ENCODE data around the gene MPC1L. TPM values are rescaled to one million over a fixed set of nuclear protein-coding genes. Genes with fewer than 3 reads are reported as not detected.

Gene MPC1L
- total and polyA plus RNA-seq, 2 experiments from 2014 or later, result not detected

- peaks cover 7% of the 10 kb centered on the region; the same call in 2 of the 3 replicates for H3K4me1 Mint-ChIP-seq
- no peak overlapping the region for H3K27ac Mint-ChIP-seq
- peaks cover 18% of the 10 kb centered on the region for H3K36me3 Mint-ChIP-seq (ENCODE audit: low read depth)
- no peak for DNase-seq (ENCODE audit: low spot score)
- no peaks in the 10 kb centered on the region for H3K9me2 ChIP-seq (ENCODE audit: insufficient read depth)
- peaks cover under 1% of the 10 kb centered on the region for H3K27me3 Mint-ChIP-seq (ENCODE audit: insufficient read depth, low read depth, poor library complexity)
- H3K4me3 Mint-ChIP-seq, result no peak overlapping the region
- no peaks in the 10 kb centered on the region for H4K20me1 ChIP-seq (replicated peaks; ENCODE audit: insufficient read depth)
- ATAC-seq, result no peak
- no peaks in the 10 kb centered on the region for H3F3A ChIP-seq (replicated peaks; ENCODE audit: low read depth)
- H3K4me1 ChIP-seq (ENCODE audit: insufficient read depth), result no peaks in the 10 kb centered on the region
- no peak overlapping the region for H3K27ac ChIP-seq (ENCODE audit: low read depth)
- no peak overlapping the region for H3K4me2 ChIP-seq
- TF ChIP-seq CREB1 (CRISPR knock-in tag; IDR thresholded peaks at IDR 0.05; ENCODE audit: low read depth), result no peak
- no peak for TF ChIP-seq EZH2 (IDR thresholded peaks at IDR 0.05; ENCODE audit: low read depth, unreplicated experiment)
- no peak for TF ChIP-seq ZNF114 (CRISPR knock-in tag; IDR thresholded peaks at IDR 0.05)
- TF ChIP-seq JUNB (IDR thresholded peaks at IDR 0.05; ENCODE audit: unreplicated experiment), result no peak
- TF ChIP-seq STAT1 (IDR thresholded peaks at IDR 0.05; ENCODE audit: unreplicated experiment), result no peak
- TF ChIP-seq, protein P1, sequence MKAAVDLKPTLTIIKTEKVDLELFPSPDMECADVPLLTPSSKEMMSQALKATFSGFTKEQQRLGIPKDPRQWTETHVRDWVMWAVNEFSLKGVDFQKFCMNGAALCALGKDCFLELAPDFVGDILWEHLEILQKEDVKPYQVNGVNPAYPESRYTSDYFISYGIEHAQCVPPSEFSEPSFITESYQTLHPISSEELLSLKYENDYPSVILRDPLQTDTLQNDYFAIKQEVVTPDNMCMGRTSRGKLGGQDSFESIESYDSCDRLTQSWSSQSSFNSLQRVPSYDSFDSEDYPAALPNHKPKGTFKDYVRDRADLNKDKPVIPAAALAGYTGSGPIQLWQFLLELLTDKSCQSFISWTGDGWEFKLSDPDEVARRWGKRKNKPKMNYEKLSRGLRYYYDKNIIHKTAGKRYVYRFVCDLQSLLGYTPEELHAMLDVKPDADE (IDR thresholded peaks at IDR 0.05), result no peak
- no peak for TF ChIP-seq EZH2phosphoT487 (IDR thresholded peaks at IDR 0.05; ENCODE audit: unreplicated experiment)
- TF ChIP-seq, protein P2, sequence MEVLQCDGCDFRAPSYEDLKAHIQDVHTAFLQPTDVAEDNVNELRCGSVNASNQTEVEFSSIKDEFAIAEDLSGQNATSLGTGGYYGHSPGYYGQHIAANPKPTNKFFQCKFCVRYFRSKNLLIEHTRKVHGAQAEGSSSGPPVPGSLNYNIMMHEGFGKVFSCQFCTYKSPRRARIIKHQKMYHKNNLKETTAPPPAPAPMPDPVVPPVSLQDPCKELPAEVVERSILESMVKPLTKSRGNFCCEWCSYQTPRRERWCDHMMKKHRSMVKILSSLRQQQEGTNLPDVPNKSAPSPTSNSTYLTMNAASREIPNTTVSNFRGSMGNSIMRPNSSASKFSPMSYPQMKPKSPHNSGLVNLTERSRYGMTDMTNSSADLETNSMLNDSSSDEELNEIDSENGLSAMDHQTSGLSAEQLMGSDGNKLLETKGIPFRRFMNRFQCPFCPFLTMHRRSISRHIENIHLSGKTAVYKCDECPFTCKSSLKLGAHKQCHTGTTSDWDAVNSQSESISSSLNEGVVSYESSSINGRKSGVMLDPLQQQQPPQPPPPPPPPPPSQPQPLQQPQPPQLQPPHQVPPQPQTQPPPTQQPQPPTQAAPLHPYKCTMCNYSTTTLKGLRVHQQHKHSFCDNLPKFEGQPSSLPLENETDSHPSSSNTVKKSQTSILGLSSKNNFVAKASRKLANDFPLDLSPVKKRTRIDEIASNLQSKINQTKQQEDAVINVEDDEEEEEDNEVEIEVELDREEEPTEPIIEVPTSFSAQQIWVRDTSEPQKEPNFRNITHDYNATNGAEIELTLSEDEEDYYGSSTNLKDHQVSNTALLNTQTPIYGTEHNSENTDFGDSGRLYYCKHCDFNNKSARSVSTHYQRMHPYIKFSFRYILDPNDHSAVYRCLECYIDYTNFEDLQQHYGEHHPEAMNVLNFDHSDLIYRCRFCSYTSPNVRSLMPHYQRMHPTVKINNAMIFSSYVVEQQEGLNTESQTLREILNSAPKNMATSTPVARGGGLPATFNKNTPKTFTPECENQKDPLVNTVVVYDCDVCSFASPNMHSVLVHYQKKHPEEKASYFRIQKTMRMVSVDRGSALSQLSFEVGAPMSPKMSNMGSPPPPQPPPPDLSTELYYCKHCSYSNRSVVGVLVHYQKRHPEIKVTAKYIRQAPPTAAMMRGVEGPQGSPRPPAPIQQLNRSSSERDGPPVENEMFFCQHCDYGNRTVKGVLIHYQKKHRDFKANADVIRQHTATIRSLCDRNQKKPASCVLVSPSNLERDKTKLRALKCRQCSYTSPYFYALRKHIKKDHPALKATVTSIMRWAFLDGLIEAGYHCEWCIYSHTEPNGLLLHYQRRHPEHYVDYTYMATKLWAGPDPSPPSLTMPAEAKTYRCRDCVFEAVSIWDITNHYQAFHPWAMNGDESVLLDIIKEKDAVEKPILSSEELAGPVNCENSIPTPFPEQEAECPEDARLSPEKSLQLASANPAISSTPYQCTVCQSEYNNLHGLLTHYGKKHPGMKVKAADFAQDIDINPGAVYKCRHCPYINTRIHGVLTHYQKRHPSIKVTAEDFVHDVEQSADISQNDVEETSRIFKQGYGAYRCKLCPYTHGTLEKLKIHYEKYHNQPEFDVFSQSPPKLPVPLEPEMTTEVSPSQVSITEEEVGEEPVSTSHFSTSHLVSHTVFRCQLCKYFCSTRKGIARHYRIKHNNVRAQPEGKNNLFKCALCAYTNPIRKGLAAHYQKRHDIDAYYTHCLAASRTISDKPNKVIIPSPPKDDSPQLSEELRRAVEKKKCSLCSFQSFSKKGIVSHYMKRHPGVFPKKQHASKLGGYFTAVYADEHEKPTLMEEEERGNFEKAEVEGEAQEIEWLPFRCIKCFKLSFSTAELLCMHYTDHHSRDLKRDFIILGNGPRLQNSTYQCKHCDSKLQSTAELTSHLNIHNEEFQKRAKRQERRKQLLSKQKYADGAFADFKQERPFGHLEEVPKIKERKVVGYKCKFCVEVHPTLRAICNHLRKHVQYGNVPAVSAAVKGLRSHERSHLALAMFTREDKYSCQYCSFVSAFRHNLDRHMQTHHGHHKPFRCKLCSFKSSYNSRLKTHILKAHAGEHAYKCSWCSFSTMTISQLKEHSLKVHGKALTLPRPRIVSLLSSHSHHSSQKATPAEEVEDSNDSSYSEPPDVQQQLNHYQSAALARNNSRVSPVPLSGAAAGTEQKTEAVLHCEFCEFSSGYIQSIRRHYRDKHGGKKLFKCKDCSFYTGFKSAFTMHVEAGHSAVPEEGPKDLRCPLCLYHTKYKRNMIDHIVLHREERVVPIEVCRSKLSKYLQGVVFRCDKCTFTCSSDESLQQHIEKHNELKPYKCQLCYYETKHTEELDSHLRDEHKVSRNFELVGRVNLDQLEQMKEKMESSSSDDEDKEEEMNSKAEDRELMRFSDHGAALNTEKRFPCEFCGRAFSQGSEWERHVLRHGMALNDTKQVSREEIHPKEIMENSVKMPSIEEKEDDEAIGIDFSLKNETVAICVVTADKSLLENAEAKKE (CRISPR knock-in tag; IDR thresholded peaks at IDR 0.05), result no peak
- TF ChIP-seq ZNF331 (CRISPR knock-in tag; IDR thresholded peaks at IDR 0.05; ENCODE audit: low read depth), result no peak
- no peak for TF ChIP-seq NANOG (IDR thresholded peaks at IDR 0.05; ENCODE audit: borderline replicate concordance)
- TF ChIP-seq, protein P3, sequence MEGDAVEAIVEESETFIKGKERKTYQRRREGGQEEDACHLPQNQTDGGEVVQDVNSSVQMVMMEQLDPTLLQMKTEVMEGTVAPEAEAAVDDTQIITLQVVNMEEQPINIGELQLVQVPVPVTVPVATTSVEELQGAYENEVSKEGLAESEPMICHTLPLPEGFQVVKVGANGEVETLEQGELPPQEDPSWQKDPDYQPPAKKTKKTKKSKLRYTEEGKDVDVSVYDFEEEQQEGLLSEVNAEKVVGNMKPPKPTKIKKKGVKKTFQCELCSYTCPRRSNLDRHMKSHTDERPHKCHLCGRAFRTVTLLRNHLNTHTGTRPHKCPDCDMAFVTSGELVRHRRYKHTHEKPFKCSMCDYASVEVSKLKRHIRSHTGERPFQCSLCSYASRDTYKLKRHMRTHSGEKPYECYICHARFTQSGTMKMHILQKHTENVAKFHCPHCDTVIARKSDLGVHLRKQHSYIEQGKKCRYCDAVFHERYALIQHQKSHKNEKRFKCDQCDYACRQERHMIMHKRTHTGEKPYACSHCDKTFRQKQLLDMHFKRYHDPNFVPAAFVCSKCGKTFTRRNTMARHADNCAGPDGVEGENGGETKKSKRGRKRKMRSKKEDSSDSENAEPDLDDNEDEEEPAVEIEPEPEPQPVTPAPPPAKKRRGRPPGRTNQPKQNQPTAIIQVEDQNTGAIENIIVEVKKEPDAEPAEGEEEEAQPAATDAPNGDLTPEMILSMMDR (conservative IDR thresholded peaks at IDR 0.05; ENCODE audit: low read depth in 2 of 2), result no peak
- TF ChIP-seq POLR2AphosphoS5 (IDR thresholded peaks at IDR 0.05; ENCODE audit: low read depth), result no peak
- no peak for TF ChIP-seq REST (IDR thresholded peaks at IDR 0.05; ENCODE audit: unreplicated experiment)
- H3K9me3 Mint-ChIP-seq, result no peaks in the 10 kb centered on the region
- no peaks in the 10 kb centered on the region for H3K27me3 ChIP-seq (ENCODE audit: insufficient read depth)
- H2AFZ ChIP-seq, result no peak overlapping the region
- H3K4me3 ChIP-seq, result no peak overlapping the region
- H3K36me3 ChIP-seq (ENCODE audit: insufficient read depth), result peaks cover 5% of the 10 kb centered on the region; the same call in 1 of the 2 replicates
- no peaks in the 10 kb centered on the region for H3K79me2 ChIP-seq (replicated peaks; ENCODE audit: insufficient read depth)
These were observed 5.3 kb downstream of the MPC1L start for GRCh38 chrX:40628506-40628905.
